Retinal pigment epithelial cell (primary cell): Measurements from ENCODE around the gene AIP.

Source experiments
- DNase-seq: peaks from one replicate; pipeline ENCODE4 v3.0.0-alpha.2; 2010; ENCODE audit warnings: low read depth
- H3K4me3 ChIP-seq: 2 replicates; pipeline ENCODE4 v1.5.1; 2011; ENCODE audit warnings: mild to moderate bottlenecking, low read length, control low read depth, moderate library complexity
- CTCF ChIP-seq: conservative IDR thresholded peaks from 2 replicates; pipeline ENCODE4 v1.5.1; 2011; ENCODE audit warnings: low read depth, low read length, control low read depth, inconsistent platforms

The AIP gene

GRCh38 chr11:67486481-67487195, 3.8 kb downstream of the AIP start:
- DNase-seq: no peak
- TF ChIP-seq CTCF: no peak
- H3K4me3 ChIP-seq: no peak overlapping the region

- no peak for TF ChIP-seq CTCF
- no peak for DNase-seq
- H3K4me3 ChIP-seq: no peak overlapping the region
Observed at GRCh38 chr11:67489203-67489884, 6.5 kb downstream of the AIP start.

GRCh38 chr11:67489885-67490726, 7.3 kb downstream of the AIP start:
- DNase-seq: no peak
- no peak for TF ChIP-seq CTCF
- H3K4me3 ChIP-seq: no peak overlapping the region

GRCh38 chr11:67490727-67491065, 7.9 kb downstream of the AIP start:
- TF ChIP-seq CTCF: no peak
- no peak for DNase-seq
- no peak overlapping the region for H3K4me3 ChIP-seq

- H3K4me3 ChIP-seq: no peak overlapping the region
- DNase-seq: no peak
- TF ChIP-seq CTCF: no peak
Observed at GRCh38 chr11:67491276-67492068, 8.6 kb downstream of the AIP start.

- H3K4me3 ChIP-seq: no peak overlapping the region
- no peak for DNase-seq
- TF ChIP-seq CTCF: no peak
Observed at GRCh38 chr11:67492069-67492727, 9.4 kb downstream of the AIP start.
